ENCODE data around the gene KLHDC1. TPM values are rescaled to one million over a fixed set of nuclear protein-coding genes. Genes with fewer than 3 reads are reported as not detected.
"Not testable (repeated sequence)": the region's sequence is repeated elsewhere in the genome, so short reads cannot be mapped to it uniquely, and the experiment has no call there.

The KLHDC1 gene
- total RNA-seq, 1 donor from 2014 or later: 1.2 TPM

GRCh38 chr14:49732896-49733295 lies 40.0 kb downstream of the KLHDC1 start:
- no peak for TF ChIP-seq EZH2 (IDR thresholded peaks at IDR 0.05; ENCODE audit: insufficient read depth, low read length)
- no peak for TF ChIP-seq CTCF (IDR thresholded peaks at IDR 0.05; ENCODE audit: insufficient read depth, low read depth, low read length)
- FAIRE-seq (no peak), DNase-seq (ENCODE audit: low read depth) (no peak)
- no peak overlapping the region for H3K27ac Mint-ChIP-seq (ENCODE audit: unreplicated experiment)
- Histone ChIP-seq H4K20me1 (ENCODE audit: insufficient read depth, low read length) (no peaks in the 10 kb centered on the region), H3K4me3 (ENCODE audit: insufficient read depth, low read depth, low read length) (no peak overlapping the region), H3K4me1 (ENCODE audit: insufficient read depth, low read length) (no peaks in the 10 kb centered on the region), H3K27ac (ENCODE audit: low read depth, low read length) (no peak overlapping the region), H3K36me3 (ENCODE audit: insufficient read depth, low read length) (no peaks in the 10 kb centered on the region), H2AFZ (ENCODE audit: low read depth, low read length) (no peak overlapping the region), H3K27me3 (ENCODE audit: insufficient read depth, low read length) (no peaks in the 10 kb centered on the region), H3K9ac (ENCODE audit: low read length) (no peak overlapping the region), H3K4me2 (ENCODE audit: low read length) (no peak overlapping the region), H3K9me3 (ENCODE audit: insufficient read depth, low read depth, low read length) (no peaks in the 10 kb centered on the region), H3K79me2 (ENCODE audit: insufficient read depth, low read length) (no peaks in the 10 kb centered on the region)
- H3K9me3 Mint-ChIP-seq (ENCODE audit: unreplicated experiment): no peaks in the 10 kb centered on the region
- H3K36me3 Mint-ChIP-seq (ENCODE audit: low read depth, unreplicated experiment): no peaks in the 10 kb centered on the region
- H3K27me3 Mint-ChIP-seq (ENCODE audit: low read depth, unreplicated experiment): no peaks in the 10 kb centered on the region
- H3K4me3 Mint-ChIP-seq (ENCODE audit: unreplicated experiment): no peak overlapping the region
- no peaks in the 10 kb centered on the region for H3K4me1 Mint-ChIP-seq (ENCODE audit: low read depth, unreplicated experiment)

GRCh38 chr14:49733836-49734235 lies 40.9 kb downstream of the KLHDC1 start:
- H3K27me3 ChIP-seq (ENCODE audit: insufficient read depth, low read length): no peaks in the 10 kb centered on the region
- Mint-ChIP-seq H3K4me1 (ENCODE audit: low read depth, unreplicated experiment) (no peaks in the 10 kb centered on the region), H3K27me3 (ENCODE audit: low read depth, unreplicated experiment) (no peaks in the 10 kb centered on the region), H3K9me3 (ENCODE audit: unreplicated experiment) (no peaks in the 10 kb centered on the region), H3K27ac (ENCODE audit: unreplicated experiment) (no peak overlapping the region), H3K4me3 (ENCODE audit: unreplicated experiment) (no peak overlapping the region), H3K36me3 (ENCODE audit: low read depth, unreplicated experiment) (no peaks in the 10 kb centered on the region)
- no peak for DNase-seq (ENCODE audit: low read depth)
- H3K36me3 ChIP-seq (ENCODE audit: insufficient read depth, low read length): no peaks in the 10 kb centered on the region
- FAIRE-seq: no peak
- no peak overlapping the region for H3K4me2 ChIP-seq (ENCODE audit: low read length)
- no peaks in the 10 kb centered on the region for H3K4me1 ChIP-seq (ENCODE audit: insufficient read depth, low read length)
- H3K4me3 ChIP-seq (ENCODE audit: insufficient read depth, low read depth, low read length): no peak overlapping the region
- no peaks in the 10 kb centered on the region for H3K79me2 ChIP-seq (ENCODE audit: insufficient read depth, low read length)
- H3K9ac ChIP-seq (ENCODE audit: low read length): no peak overlapping the region
- H3K27ac ChIP-seq (ENCODE audit: low read depth, low read length): no peak overlapping the region
- no peaks in the 10 kb centered on the region for H4K20me1 ChIP-seq (ENCODE audit: insufficient read depth, low read length)
- TF ChIP-seq EZH2 (IDR thresholded peaks at IDR 0.05; ENCODE audit: insufficient read depth, low read length) (no peak), CTCF (IDR thresholded peaks at IDR 0.05; ENCODE audit: insufficient read depth, low read depth, low read length) (no peak)
- no peaks in the 10 kb centered on the region for H3K9me3 ChIP-seq (ENCODE audit: insufficient read depth, low read depth, low read length)
- no peak overlapping the region for H2AFZ ChIP-seq (ENCODE audit: low read depth, low read length)

DNA sequence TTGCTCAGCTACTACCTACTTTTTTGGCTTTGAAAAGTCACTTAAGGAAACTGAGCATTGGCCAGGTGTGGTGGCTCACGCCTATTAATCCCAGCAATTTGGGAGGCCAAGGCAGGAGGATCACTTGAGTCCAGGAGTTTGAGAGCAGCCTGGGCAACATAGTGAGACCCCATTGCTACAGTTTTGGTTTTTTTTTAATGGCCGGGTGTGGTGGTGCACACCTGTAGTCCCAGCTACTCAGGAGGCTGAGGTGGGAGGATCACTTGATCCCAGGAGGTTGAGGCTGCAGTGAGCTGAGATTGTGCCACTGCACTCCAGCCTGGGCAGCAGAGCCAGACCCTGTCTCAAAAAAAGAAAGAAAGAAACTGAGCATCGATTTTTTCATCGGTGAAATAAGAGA lies 42.7 kb downstream of the KLHDC1 start:
- not testable (repeated sequence) for H3K27me3 ChIP-seq (ENCODE audit: insufficient read depth, low read length); H3K4me1 Mint-ChIP-seq (ENCODE audit: low read depth, unreplicated experiment); H4K20me1 ChIP-seq (ENCODE audit: insufficient read depth, low read length); H3K27ac Mint-ChIP-seq (ENCODE audit: unreplicated experiment); FAIRE-seq; DNase-seq (ENCODE audit: low read depth); H3K4me3 ChIP-seq (ENCODE audit: insufficient read depth, low read depth, low read length); H3K9ac ChIP-seq (ENCODE audit: low read length); H3K79me2 ChIP-seq (ENCODE audit: insufficient read depth, low read length); H3K27ac ChIP-seq (ENCODE audit: low read depth, low read length); H3K4me3 Mint-ChIP-seq (ENCODE audit: unreplicated experiment); H3K9me3 ChIP-seq (ENCODE audit: insufficient read depth, low read depth, low read length); H3K27me3 Mint-ChIP-seq (ENCODE audit: low read depth, unreplicated experiment); H3K36me3 ChIP-seq (ENCODE audit: insufficient read depth, low read length); H3K4me1 ChIP-seq (ENCODE audit: insufficient read depth, low read length); H3K9me3 Mint-ChIP-seq (ENCODE audit: unreplicated experiment); H3K36me3 Mint-ChIP-seq (ENCODE audit: low read depth, unreplicated experiment); H2AFZ ChIP-seq (ENCODE audit: low read depth, low read length); H3K4me2 ChIP-seq (ENCODE audit: low read length)

All from astrocyte (in vitro differentiated cells and primary cell).